Measurements from ENCODE around the gene CFAP61. TPM values are rescaled to one million over a fixed set of nuclear protein-coding genes. Genes with fewer than 3 reads are reported as not detected.

CFAP61 gene
- total and polyA plus RNA-seq, 2 experiments from 2014 or later: 0.21 TPM; not detected in 1

DNA sequence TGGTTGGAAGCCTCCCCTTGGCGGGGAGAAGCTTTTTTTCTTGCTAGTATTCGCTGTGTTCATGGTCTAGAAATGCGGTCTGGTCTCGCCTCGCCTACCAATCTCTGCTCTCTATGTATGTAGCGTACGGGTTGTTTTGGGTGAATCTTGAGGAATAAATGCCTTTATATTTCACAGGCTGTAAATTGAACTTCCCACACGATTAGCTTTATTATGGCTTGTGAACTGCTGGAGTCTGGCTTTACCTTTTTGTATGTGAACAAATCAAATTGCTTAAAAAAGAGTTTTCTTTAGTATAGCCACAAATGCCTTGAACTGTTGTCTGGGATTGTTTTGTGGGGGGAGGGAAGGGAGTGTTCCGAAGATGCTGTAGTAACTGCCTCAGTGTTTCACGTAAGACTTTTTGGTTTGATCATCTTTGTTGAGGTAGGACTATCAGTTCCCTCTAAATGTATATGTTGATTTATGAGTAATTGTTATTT, 317.8 kb downstream of the CFAP61 start:
- Histone ChIP-seq H3F3A (replicated peaks; ENCODE audit: low read depth) (peaks cover 6% of the 10 kb centered on the region; the same call in 1 of the 2 replicates), H3K4me1 (ENCODE audit: insufficient read depth) (peaks cover 48% of the 10 kb centered on the region), H3K27ac (ENCODE audit: low read depth) (no peak overlapping the region), H3K36me3 (ENCODE audit: insufficient read depth) (no peaks in the 10 kb centered on the region), H3K4me3 (peak overlapping the region; percentile 67), H3K4me2 (peak overlapping the region; percentile 93), H3K27me3 (ENCODE audit: insufficient read depth) (peaks cover 83% of the 10 kb centered on the region), H3K79me2 (replicated peaks; ENCODE audit: insufficient read depth) (no peaks in the 10 kb centered on the region), H4K20me1 (replicated peaks; ENCODE audit: insufficient read depth) (no peaks in the 10 kb centered on the region), H3K9me2 (ENCODE audit: insufficient read depth) (peaks cover 12% of the 10 kb centered on the region), H2AFZ (peak overlapping the region; percentile 94)
- peak overlapping the region; percentile 72 for H3K4me3 Mint-ChIP-seq
- no peak overlapping the region for H3K27ac Mint-ChIP-seq
- ATAC-seq (no peak), DNase-seq (ENCODE audit: low spot score) (no peak)
- TF ChIP-seq, protein P1, sequence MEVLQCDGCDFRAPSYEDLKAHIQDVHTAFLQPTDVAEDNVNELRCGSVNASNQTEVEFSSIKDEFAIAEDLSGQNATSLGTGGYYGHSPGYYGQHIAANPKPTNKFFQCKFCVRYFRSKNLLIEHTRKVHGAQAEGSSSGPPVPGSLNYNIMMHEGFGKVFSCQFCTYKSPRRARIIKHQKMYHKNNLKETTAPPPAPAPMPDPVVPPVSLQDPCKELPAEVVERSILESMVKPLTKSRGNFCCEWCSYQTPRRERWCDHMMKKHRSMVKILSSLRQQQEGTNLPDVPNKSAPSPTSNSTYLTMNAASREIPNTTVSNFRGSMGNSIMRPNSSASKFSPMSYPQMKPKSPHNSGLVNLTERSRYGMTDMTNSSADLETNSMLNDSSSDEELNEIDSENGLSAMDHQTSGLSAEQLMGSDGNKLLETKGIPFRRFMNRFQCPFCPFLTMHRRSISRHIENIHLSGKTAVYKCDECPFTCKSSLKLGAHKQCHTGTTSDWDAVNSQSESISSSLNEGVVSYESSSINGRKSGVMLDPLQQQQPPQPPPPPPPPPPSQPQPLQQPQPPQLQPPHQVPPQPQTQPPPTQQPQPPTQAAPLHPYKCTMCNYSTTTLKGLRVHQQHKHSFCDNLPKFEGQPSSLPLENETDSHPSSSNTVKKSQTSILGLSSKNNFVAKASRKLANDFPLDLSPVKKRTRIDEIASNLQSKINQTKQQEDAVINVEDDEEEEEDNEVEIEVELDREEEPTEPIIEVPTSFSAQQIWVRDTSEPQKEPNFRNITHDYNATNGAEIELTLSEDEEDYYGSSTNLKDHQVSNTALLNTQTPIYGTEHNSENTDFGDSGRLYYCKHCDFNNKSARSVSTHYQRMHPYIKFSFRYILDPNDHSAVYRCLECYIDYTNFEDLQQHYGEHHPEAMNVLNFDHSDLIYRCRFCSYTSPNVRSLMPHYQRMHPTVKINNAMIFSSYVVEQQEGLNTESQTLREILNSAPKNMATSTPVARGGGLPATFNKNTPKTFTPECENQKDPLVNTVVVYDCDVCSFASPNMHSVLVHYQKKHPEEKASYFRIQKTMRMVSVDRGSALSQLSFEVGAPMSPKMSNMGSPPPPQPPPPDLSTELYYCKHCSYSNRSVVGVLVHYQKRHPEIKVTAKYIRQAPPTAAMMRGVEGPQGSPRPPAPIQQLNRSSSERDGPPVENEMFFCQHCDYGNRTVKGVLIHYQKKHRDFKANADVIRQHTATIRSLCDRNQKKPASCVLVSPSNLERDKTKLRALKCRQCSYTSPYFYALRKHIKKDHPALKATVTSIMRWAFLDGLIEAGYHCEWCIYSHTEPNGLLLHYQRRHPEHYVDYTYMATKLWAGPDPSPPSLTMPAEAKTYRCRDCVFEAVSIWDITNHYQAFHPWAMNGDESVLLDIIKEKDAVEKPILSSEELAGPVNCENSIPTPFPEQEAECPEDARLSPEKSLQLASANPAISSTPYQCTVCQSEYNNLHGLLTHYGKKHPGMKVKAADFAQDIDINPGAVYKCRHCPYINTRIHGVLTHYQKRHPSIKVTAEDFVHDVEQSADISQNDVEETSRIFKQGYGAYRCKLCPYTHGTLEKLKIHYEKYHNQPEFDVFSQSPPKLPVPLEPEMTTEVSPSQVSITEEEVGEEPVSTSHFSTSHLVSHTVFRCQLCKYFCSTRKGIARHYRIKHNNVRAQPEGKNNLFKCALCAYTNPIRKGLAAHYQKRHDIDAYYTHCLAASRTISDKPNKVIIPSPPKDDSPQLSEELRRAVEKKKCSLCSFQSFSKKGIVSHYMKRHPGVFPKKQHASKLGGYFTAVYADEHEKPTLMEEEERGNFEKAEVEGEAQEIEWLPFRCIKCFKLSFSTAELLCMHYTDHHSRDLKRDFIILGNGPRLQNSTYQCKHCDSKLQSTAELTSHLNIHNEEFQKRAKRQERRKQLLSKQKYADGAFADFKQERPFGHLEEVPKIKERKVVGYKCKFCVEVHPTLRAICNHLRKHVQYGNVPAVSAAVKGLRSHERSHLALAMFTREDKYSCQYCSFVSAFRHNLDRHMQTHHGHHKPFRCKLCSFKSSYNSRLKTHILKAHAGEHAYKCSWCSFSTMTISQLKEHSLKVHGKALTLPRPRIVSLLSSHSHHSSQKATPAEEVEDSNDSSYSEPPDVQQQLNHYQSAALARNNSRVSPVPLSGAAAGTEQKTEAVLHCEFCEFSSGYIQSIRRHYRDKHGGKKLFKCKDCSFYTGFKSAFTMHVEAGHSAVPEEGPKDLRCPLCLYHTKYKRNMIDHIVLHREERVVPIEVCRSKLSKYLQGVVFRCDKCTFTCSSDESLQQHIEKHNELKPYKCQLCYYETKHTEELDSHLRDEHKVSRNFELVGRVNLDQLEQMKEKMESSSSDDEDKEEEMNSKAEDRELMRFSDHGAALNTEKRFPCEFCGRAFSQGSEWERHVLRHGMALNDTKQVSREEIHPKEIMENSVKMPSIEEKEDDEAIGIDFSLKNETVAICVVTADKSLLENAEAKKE (CRISPR knock-in tag; IDR thresholded peaks at IDR 0.05): no peak
- TF ChIP-seq ZNF331 (CRISPR knock-in tag; IDR thresholded peaks at IDR 0.05; ENCODE audit: low read depth): no peak
- TF ChIP-seq, protein P2, sequence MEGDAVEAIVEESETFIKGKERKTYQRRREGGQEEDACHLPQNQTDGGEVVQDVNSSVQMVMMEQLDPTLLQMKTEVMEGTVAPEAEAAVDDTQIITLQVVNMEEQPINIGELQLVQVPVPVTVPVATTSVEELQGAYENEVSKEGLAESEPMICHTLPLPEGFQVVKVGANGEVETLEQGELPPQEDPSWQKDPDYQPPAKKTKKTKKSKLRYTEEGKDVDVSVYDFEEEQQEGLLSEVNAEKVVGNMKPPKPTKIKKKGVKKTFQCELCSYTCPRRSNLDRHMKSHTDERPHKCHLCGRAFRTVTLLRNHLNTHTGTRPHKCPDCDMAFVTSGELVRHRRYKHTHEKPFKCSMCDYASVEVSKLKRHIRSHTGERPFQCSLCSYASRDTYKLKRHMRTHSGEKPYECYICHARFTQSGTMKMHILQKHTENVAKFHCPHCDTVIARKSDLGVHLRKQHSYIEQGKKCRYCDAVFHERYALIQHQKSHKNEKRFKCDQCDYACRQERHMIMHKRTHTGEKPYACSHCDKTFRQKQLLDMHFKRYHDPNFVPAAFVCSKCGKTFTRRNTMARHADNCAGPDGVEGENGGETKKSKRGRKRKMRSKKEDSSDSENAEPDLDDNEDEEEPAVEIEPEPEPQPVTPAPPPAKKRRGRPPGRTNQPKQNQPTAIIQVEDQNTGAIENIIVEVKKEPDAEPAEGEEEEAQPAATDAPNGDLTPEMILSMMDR (conservative IDR thresholded peaks at IDR 0.05; ENCODE audit: low read depth in 2 of 2): no peak
- no peak for TF ChIP-seq ZNF114 (CRISPR knock-in tag; IDR thresholded peaks at IDR 0.05)
- TF ChIP-seq EZH2 (IDR thresholded peaks at IDR 0.05; ENCODE audit: low read depth, unreplicated experiment): peak; percentile 80
- no peaks in the 10 kb centered on the region; the same call in 2 of the 3 replicates for H3K36me3 Mint-ChIP-seq (ENCODE audit: low read depth)
- H3K4me1 Mint-ChIP-seq: peaks cover 47% of the 10 kb centered on the region
- peaks cover 78% of the 10 kb centered on the region for H3K27me3 Mint-ChIP-seq (ENCODE audit: insufficient read depth, low read depth, poor library complexity)
- peaks cover 5% of the 10 kb centered on the region; the same call in 1 of the 3 replicates for H3K9me3 Mint-ChIP-seq

Data from GM23338 (cell line).